Glomerular endothelial cell (primary cell): Measurements from ENCODE around the gene USP3. TPM values are rescaled to one million over a fixed set of nuclear protein-coding genes. Genes with fewer than 3 reads are reported as not detected.

Experiments
- DNase-seq: peaks from one replicate; pipeline ENCODE4 v3.0.0-alpha.2; 2011; ENCODE audit warnings: low read depth, low spot score; ENCODE audit errors: extremely low read depth
- total RNA-seq: library from RNA; depleted of rRNA; stranded (reverse); fragments of >200 nt; gene quantifications from 2 replicates; pipeline ENCODE4 v1.2.3, GENCODE V29; 2015

USP3 gene
- total RNA-seq, 1 donor from 2014 or later = 40.0 TPM

GRCh38 chr15:63582179-63582578 lies 77.8 kb downstream of the USP3 start:
- DNase-seq = no peak

- no peak for DNase-seq
Measured at GRCh38 chr15:63582718-63583426, 78.5 kb downstream of the USP3 start.

- no peak for DNase-seq
Measured at GRCh38 chr15:63586790-63587189, 82.4 kb downstream of the USP3 start.

GRCh38 chr15:63587527-63587926 lies 83.1 kb downstream of the USP3 start:
- DNase-seq = no peak

DNA sequence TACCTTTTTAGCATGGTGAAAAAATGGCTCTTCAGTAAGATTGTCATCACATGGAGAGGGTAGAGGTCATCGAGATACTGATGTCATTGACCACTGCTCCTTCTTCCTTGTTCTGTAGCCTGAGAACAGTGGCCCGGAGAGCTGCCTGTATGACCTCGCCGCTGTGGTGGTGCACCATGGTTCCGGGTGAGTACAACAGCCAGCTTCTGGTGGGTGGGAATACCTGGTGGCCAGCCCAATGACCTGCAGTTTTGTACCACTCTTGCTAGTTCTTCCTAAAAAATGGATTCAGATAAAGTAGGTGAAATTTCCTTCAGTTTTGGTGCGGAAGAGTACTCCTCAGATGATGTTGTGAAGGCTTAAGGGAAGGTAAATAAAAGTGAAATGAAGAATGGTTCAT lies 84.4 kb downstream of the USP3 start:
- DNase-seq = no peak

DNA sequence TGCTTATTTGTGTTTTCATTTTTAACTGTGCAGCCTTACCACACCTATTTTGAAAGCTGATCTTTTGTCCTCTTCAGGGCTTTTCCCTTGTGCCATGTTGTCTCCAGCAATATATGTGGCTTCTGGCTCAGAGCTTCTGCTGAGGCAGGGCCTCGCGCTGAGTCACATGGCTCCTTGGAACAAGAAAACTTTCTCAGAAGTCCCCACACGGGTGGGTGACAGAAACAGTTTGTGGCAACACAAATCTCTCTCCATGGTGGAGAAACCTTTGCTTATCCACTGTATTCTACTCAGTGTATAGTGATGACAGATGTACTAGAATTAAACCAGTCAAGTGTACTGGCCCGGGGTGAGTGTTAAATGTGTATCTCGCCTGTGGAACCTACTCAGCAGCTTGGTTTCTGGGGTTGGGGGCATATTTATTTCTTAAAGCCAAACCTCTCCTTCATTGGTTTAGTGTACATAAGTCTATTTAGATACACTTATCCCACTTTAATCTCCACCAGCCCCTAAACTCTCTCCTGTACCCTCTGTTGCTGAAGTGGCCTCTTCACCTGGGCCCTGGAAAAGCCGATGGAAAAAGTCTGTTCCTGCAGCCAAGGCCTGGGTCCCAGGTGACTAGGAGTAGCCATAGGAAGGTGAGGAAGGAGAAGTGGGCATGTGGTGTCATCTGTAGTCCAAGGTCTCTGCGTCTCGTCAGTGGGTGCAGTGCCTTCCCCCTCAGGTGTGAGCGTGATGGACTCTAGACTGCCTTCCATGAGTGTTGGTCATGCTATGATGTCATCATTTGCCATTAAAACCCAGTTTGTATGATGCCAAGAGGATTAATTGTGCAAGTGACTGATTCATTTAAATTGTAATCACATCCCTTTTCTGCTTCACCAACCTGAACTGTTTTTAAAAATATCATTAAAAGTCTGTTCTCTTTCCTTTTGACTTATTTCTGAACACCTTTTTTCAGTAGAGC lies 89.6 kb downstream of the USP3 start:
- no peak for DNase-seq

DNA sequence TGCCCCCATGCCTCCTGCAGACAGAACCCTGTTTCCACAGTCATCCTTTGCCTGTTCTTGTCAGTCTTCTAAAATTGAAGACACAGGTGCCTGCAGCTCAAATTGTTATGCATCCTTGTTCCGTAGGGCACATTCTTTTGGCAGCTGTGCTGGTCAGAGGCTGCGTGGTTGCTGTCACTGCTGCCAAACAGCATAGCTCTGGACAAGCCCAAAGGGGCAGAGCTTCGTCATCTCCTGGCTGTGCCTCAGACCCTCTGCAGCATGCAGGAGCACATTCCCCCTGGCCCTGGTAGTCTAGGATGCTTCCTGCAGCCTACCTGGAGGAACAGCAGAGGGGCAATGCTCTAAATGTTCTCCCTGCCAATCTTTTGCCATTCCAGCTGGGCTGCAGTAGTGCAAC lies 90.7 kb downstream of the USP3 start:
- DNase-seq = no peak

DNA sequence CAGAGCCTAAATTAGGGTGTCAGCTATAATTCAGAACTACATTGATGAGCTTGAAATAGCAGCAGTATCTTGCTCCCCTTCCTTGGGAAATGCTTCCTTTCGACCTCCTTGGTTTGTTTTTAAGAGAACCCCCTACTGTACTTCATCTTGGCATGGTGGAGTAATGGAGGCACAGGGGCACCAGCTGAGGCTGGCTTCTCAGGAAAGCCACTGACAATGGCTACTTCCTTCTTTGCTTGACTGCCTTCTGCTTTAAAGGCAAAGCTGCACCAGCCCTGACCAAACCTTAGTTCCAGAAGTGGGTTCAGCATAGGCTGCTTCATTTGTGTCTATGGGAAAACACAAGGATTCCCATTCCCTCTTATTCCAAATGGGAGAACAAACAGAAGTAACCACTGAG lies 91.3 kb downstream of the USP3 start:
- no peak for DNase-seq

DNA sequence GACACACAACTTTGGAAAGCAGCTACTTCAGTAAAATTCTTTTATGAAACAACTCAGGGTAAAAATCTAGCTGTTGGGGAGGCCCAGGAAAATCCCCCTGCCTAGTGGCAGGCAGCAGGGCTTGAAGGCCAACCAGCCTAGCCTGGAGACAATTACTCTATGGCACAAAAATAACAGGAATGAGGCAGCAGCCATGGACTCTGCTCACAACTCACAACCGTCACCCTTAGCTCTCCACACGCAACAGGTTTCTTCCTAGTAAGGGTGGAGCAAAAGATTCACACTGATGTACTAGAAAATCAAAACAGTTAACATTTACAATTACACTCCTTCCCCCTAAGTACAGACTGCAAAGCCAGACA lies 92.3 kb downstream of the USP3 start:
- DNase-seq = no peak

- DNase-seq = no peak
Measured at GRCh38 chr15:63597038-63597790, 92.8 kb downstream of the USP3 start, which contains the start of gene FBXL22. Gene FBXL22, plus strand, starts transcription at chr15:63597387. Its CDS starts 6 bp downstream, at chr15:63597393.

- no peak for DNase-seq
Measured at GRCh38 chr15:63597821-63598220, 93.4 kb downstream of the USP3 start.

DNA sequence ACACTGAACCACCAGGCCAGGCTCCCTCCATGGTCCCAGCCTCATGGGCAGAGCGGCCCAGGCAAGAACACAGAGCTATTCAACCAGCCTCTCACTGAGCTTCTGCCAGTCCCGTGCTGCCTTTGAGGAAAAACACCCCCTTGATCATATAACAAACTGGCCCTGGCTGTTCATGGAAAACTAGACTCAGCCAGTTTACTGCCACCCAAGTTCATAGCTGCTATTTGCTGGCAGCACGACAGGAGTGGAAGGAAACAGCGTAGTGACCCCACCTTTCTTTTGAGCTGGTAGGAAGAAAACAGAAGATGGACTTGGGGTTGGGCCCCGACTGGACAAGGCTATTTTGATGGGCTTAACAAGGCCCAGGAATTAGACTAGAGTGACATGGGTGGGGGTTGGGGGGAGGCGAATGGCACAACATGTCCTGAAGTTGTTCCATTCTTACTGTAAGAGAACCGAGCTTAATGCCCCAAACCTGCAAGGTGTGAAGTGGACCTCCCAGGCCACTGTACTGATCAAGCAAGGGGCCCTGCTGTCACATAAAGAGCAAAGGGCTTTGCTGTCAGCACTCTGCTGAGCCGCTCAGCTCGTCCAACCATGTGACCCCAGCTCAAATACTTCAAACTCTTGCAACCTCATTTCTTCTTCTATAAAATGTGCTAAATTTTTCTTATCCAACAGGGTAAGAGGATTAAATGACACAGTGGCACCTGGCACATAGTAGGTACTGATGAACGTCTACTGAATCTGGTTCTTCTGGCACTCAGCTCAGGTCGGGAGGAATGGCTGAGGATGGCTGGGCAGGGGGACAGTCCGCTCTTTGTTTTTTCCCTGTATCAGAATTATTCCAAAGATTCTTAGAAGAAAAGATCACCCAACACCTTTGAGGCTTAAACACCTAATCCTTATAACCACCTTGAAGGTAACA lies 94.3 kb downstream of the USP3 start:
- DNase-seq = no peak

GRCh38 chr15:63599401-63600000 lies 95.1 kb downstream of the USP3 start:
- no peak for DNase-seq

GRCh38 chr15:63600001-63600615 lies 95.7 kb downstream of the USP3 start:
- no peak for DNase-seq

DNA sequence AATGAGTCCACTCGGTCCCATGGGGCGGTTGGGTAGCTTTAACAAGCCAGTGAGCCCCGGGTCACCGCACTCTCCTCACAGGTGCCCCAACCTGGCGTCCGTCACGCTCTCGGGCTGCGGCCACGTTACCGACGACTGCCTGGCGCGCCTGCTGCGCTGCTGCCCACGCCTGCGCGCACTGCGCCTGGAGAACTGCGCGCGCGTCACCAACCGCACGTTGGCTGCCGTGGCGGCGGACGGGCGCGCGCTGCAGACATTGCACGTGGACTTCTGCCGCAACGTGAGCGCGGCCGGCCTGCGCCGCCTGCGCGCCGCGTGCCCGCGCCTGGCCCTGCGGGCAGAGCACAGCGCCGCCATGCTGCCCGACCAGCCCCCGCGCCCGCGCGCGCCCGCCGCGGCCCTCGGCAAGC lies 96.2 kb downstream of the USP3 start:
- no peak for DNase-seq

- no peak for DNase-seq
Measured at GRCh38 chr15:63601026-63601703, 96.8 kb downstream of the USP3 start.

DNA sequence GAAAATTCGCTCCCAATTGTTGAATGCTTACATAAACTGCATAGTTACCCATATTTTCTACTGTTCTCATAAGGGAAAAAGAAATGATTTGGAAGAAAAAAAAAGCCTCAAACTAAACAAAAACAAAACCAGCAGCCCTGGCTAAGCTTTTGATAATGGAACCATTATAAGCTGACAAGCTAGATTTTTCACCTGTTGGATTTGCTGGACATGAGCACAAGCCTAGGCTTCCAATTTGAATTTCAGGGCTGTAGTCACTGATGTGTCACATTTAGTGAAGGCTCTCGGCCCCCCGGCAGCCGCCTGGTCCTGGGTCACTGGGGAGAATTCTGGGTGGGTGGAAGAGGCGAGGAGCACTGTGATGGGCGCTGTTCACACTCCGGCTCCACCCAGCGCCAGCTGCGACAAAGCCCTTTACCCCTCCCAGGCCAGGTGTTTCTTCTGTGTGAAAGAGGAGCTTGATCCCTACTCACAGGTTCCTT lies 97.4 kb downstream of the USP3 start:
- DNase-seq = no peak

GRCh38 chr15:63602595-63602994 lies 98.2 kb downstream of the USP3 start:
- DNase-seq = no peak

GRCh38 chr15:63603516-63603915 lies 99.1 kb downstream of the USP3 start:
- no peak for DNase-seq
